ENCODE results near the gene TRAPPC12. TPM values are rescaled to one million over a fixed set of nuclear protein-coding genes. Genes with fewer than 3 reads are reported as not detected.

The TRAPPC12 gene
- 64.2 and 72.4 TPM in 2 replicates for total RNA-seq

GRCh38 chr2:3379647-3380534 is at the start of gene TRAPPC12:
Gene TRAPPC12 (plus strand): TSS chr2:3379694. CDS start chr2:3387624, 7,930 bp downstream.

GRCh38 chr2:3377612-3378432 is 1.7 kb upstream of the TRAPPC12 start, which contains the start of gene EIPR1:
Gene EIPR1 (minus strand): TSS chr2:3377818. CDS start chr2:3377689, 129 bp downstream.

GRCh38 chr2:3519255-3520205 is 140.0 kb downstream of the TRAPPC12 start, which contains the start of gene ADI1:
Gene ADI1 (minus strand): TSS chr2:3519531. CDS start chr2:3519487, 44 bp downstream.

Other genes starting within 250 kb of the TRAPPC12 start
- 26.8 and 35.9 TPM in 2 replicates for gene EIPR1, start 1.9 kb upstream of the TRAPPC12 start, total RNA-seq
- gene ADI1, start 139.8 kb downstream of the TRAPPC12 start, total RNA-seq, result 68.0 and 68.4 TPM in 2 replicates
- gene RNASEH1, start 178.6 kb downstream of the TRAPPC12 start, total RNA-seq, result 36.1 and 45.0 TPM in 2 replicates
- gene RPS7, start 195.6 kb downstream of the TRAPPC12 start, total RNA-seq, result 1,169 and 1,182 TPM in 2 replicates
- 0.31 and 0.92 TPM in 2 replicates for gene COLEC11, start 215.4 kb downstream of the TRAPPC12 start, total RNA-seq

Data from aortic smooth muscle cell (primary cell).